Mucosa of descending colon (tissue), 3 donors: ENCODE measurements around the gene TAGAP. TPM values are rescaled to one million over a fixed set of nuclear protein-coding genes. Genes with fewer than 3 reads are reported as not detected.
"Not testable (repeated sequence)": the region's sequence is repeated elsewhere in the genome, so short reads cannot be mapped to it uniquely, and the experiment has no call there.

Source experiments
- ATAC-seq: fragments of 200-7000 bp; cut with Tn5 transposase; one replicate; pipeline ENCODE4 v1.9.1; 2020; ENCODE audit warnings: mild to moderate bottlenecking, moderate library complexity
- DNase-seq, 3 donors: peaks; one replicate each; pipeline ENCODE4 v3.0.0-alpha.2; 2020
- H3K36me3 ChIP-seq: fragments of 200-600 bp; one replicate; pipeline ENCODE4 v1.8.0; 2021; ENCODE audit warnings: low read depth, mild to moderate bottlenecking
- H3K4me1 ChIP-seq: fragments of 200-600 bp; one replicate; pipeline ENCODE4 v1.8.0; 2021; ENCODE audit warnings: low read depth, mild to moderate bottlenecking
- H3K4me3 ChIP-seq: fragments of 200-600 bp; one replicate; pipeline ENCODE4 v1.8.0; 2021; ENCODE audit warnings: mild to moderate bottlenecking
- H3K9me3 ChIP-seq: fragments of 200-600 bp; one replicate; pipeline ENCODE4 v1.8.0; 2021; ENCODE audit warnings: mild to moderate bottlenecking
- intact Hi-C, 2 donors: fragments of 100-400 bp; cut with DNase I in 1 of 2; cut with micrococcal nuclease in 1 of 2; formaldehyde crosslinking; loops; one replicate each; pipeline versions ENCODE4 v1.11.0 to v1.11.1; 2022; cut with DNase I, micrococcal nuclease
- total RNA-seq, 3 donors: library from RNA; stranded (reverse); fragmentation: NEBNext Ultra II Directional in 2 of 3; extraction: Animal tissue kit (Norgen Biotek cat#: 25700) in 2 of 3; gene quantifications; one replicate each; pipeline versions ENCODE4 v1.2.1 to v1.2.4, GENCODE V29; 2021 to 2023
- TF ChIP-seq, protein P1 (sequence below): fragments of 200-600 bp; IDR thresholded peaks from one replicate; pipeline ENCODE4 v1.8.0; 2022; ENCODE audit warnings: antibody characterized with exemption, mild to moderate bottlenecking
- donor health status: DM: no; HTN: no; CAD: no; lungs with moderate emphysema.
- donor health status: DM: no; HTN: no; CAD: no.
- donor health status: DM: no; HTN: yes; CAD: no.

The TAGAP gene
- total RNA-seq, 3 donors from 2014 or later = 2.0 to 4.1 (median 3.7) TPM

DNA sequence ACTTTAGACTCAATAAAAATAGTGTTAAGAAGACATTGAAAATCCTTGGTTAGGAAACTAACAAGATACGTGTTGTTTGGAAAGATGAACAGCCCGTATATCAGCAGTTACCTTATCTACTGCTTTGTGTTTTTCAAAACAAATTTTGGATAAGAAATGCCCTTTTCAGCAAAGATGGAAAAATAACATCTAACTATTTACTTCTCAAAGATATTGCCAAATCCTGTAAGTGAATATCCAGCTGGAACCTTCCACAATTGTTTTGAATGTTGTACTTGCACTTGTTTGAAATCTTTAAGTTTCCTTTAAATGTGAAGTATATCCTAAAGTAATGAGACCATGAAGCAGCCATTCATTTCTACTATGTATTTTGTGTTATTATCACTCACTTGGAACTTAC lies 14.6 kb downstream of the TAGAP start:
- Histone ChIP-seq H3K4me1 (no peaks in the 10 kb centered on the region), H3K36me3 (no peaks in the 10 kb centered on the region), H3K4me3 (no peak overlapping the region), H3K9me3 (peaks cover 10% of the 10 kb centered on the region)
- intact Hi-C loops = no loop called here
- ATAC-seq (no peak), DNase-seq (no peak)
- TF ChIP-seq, protein P1, sequence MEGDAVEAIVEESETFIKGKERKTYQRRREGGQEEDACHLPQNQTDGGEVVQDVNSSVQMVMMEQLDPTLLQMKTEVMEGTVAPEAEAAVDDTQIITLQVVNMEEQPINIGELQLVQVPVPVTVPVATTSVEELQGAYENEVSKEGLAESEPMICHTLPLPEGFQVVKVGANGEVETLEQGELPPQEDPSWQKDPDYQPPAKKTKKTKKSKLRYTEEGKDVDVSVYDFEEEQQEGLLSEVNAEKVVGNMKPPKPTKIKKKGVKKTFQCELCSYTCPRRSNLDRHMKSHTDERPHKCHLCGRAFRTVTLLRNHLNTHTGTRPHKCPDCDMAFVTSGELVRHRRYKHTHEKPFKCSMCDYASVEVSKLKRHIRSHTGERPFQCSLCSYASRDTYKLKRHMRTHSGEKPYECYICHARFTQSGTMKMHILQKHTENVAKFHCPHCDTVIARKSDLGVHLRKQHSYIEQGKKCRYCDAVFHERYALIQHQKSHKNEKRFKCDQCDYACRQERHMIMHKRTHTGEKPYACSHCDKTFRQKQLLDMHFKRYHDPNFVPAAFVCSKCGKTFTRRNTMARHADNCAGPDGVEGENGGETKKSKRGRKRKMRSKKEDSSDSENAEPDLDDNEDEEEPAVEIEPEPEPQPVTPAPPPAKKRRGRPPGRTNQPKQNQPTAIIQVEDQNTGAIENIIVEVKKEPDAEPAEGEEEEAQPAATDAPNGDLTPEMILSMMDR = no peak

DNA sequence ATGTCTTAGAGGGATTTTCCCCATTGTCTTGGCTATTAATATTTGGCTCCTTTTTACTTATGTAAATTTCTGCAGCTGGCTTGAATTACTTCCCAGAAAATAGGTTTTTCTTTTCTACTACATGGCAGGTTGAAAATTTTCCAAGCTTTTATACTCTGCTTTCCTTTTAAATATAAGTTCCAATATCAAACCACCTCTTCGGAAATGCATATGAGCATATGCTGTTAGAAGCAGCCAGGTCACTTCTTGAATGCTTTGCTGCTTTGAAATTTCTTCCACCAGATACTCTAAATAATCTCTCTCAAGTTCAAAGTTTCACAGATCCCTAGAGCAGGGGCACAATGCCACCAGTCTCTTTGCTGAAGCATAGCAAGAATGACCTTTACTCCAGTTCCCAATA lies 19.6 kb downstream of the TAGAP start:
- H3K4me1 ChIP-seq, H3K4me3 ChIP-seq, H3K36me3 ChIP-seq, intact Hi-C loops, ATAC-seq, DNase-seq: not testable (repeated sequence)
- peaks cover 19% of the 10 kb centered on the region for H3K9me3 ChIP-seq

GRCh38 chr6:159023893-159024292 lies 20.9 kb downstream of the TAGAP start:
- DNase-seq = no peak

DNA sequence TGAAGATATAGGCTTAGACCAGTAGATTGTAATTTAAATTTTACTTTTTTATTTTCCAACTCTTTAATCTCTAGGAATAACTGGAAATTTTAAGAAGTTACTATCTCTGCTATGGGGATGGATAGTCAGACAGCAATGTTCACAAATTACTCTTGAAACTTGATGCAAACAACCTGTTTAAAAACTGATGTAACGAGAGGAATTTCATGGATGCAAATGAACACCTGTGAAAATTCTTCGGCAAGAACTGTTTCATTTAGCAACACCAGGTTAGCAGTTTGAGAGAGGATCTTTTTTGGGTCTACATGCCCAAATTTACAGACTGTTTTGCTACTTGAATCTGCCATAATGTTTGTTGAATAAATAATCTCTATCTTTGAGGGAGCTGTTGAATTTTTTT lies 24.8 kb downstream of the TAGAP start:
- intact Hi-C loops = no loop called here
- Histone ChIP-seq H3K4me1 (no peaks in the 10 kb centered on the region), H3K9me3 (peaks cover 7% of the 10 kb centered on the region), H3K36me3 (no peaks in the 10 kb centered on the region), H3K4me3 (no peak overlapping the region)
- DNase-seq (no peak), ATAC-seq (no peak)
- TF ChIP-seq, protein P1 = no peak

More at GRCh38 chr6:159023893-159024292, 20.9 kb downstream of the TAGAP start:
- ATAC-seq = no peak
- Histone ChIP-seq H3K4me3 (no peak overlapping the region), H3K36me3 (no peaks in the 10 kb centered on the region), H3K4me1 (no peaks in the 10 kb centered on the region), H3K9me3 (peaks cover 19% of the 10 kb centered on the region)
- TF ChIP-seq, protein P1 = no peak
- intact Hi-C loops = no loop called here

- no peak for ATAC-seq
- DNase-seq = no peak
- Histone ChIP-seq H3K9me3 (no peaks in the 10 kb centered on the region), H3K4me1 (no peaks in the 10 kb centered on the region), H3K4me3 (no peak overlapping the region), H3K36me3 (no peaks in the 10 kb centered on the region)
- TF ChIP-seq, protein P1 = no peak
- intact Hi-C loops = no loop called here
Measured at GRCh38 chr6:159017757-159018559, 26.8 kb downstream of the TAGAP start.

DNA sequence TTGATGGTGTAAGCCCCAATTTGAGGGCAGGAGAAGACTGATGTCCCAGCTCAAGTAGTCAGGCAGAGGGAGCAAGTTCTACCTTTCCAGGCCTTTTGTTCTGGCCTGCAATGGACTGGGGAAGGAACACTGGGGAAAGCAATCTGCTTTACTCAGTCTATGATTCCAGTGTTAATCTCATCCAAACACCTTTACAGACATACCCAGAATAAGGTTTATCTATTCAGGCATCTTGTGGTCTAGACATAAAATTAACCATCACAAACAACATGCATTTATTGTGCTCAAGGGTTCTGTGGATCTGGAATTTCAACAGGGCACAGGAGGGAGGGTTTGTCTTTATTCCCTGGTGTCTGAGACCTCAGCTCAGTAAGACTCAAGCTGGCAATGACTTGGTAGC lies 30.4 kb downstream of the TAGAP start:
- DNase-seq (no peak), ATAC-seq (no peak)
- TF ChIP-seq, protein P1 = no peak
- Histone ChIP-seq H3K9me3 (no peaks in the 10 kb centered on the region), H3K4me1 (no peaks in the 10 kb centered on the region), H3K36me3 (no peaks in the 10 kb centered on the region), H3K4me3 (no peak overlapping the region)
- intact Hi-C loops = no loop called here
